ENCODE data around the gene STK11IP. TPM values are rescaled to one million over a fixed set of nuclear protein-coding genes. Genes with fewer than 3 reads are reported as not detected.
A peak's percentile ranks its signal among the peaks of the same experiment; 100 is the strongest.

STK11IP gene
- total and polyA plus RNA-seq, 9 of the 15 experiments (the other 6 are each of a cell fraction or from before 2014, with no cell fraction given): 0.52 to 21.7 (median 5.6) TPM

DNA sequence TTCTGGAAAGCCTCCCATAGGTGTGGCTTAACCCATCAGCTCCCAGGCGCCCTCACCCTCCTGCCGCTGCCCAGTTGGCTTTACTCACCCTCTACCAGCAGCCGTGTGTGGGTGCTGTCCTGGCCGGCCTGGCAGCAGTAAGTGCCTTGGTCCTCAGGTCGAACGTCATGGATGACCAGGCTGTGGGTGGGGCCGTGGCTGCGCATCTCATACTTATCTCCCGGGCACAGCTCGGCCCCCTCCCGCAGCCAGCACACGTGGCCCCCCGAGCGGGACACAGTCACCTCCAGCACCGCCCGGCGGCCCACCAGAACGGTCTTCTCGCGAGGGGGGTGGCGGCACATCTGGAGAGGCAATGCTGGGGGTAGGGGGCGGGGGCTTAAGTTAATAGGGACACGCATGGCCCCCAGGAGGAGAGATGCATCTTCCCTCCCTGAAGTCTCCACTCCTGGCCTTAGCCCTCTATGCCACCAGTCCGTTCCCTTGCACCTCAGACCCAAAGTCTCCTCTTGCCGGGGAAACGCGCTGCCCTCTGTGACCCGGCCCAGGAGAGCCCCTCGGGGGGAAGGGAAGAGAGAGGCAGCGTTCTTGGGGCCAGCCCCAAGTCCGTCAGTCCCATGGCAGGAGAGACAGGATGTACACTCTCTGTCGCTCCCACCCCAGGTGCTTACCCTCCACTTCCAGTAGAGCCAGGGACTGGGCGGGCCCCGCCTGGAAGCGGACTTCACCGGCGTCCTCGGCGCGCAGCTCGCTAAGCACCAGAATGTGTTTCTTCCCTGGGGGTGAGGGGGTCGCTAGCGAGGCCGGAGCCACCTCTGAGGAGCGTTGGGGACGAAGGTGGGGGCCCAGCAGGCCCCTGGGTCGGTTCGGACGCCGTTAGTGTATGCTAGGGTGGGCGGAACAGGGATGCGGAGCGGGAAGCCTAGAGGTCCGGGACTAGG is 45.9 kb upstream of the STK11IP start (continued):
- TF ChIP-seq, protein P1, sequence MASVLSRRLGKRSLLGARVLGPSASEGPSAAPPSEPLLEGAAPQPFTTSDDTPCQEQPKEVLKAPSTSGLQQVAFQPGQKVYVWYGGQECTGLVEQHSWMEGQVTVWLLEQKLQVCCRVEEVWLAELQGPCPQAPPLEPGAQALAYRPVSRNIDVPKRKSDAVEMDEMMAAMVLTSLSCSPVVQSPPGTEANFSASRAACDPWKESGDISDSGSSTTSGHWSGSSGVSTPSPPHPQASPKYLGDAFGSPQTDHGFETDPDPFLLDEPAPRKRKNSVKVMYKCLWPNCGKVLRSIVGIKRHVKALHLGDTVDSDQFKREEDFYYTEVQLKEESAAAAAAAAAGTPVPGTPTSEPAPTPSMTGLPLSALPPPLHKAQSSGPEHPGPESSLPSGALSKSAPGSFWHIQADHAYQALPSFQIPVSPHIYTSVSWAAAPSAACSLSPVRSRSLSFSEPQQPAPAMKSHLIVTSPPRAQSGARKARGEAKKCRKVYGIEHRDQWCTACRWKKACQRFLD (CRISPR knock-in tag; IDR thresholded peaks at IDR 0.05): no peak
- TF ChIP-seq MEF2D (tag; conservative IDR thresholded peaks at IDR 0.05; ENCODE audit: low read depth): no peak
- TF ChIP-seq CXXC5 (CRISPR knock-in tag; IDR thresholded peaks at IDR 0.05): no peak
- peak; percentile 48 for TF ChIP-seq CBFA2T3 (IDR thresholded peaks at IDR 0.05)
- no peak for TF ChIP-seq ZNF354B (CRISPR knock-in tag; IDR thresholded peaks at IDR 0.05)
- TF ChIP-seq, protein P2, sequence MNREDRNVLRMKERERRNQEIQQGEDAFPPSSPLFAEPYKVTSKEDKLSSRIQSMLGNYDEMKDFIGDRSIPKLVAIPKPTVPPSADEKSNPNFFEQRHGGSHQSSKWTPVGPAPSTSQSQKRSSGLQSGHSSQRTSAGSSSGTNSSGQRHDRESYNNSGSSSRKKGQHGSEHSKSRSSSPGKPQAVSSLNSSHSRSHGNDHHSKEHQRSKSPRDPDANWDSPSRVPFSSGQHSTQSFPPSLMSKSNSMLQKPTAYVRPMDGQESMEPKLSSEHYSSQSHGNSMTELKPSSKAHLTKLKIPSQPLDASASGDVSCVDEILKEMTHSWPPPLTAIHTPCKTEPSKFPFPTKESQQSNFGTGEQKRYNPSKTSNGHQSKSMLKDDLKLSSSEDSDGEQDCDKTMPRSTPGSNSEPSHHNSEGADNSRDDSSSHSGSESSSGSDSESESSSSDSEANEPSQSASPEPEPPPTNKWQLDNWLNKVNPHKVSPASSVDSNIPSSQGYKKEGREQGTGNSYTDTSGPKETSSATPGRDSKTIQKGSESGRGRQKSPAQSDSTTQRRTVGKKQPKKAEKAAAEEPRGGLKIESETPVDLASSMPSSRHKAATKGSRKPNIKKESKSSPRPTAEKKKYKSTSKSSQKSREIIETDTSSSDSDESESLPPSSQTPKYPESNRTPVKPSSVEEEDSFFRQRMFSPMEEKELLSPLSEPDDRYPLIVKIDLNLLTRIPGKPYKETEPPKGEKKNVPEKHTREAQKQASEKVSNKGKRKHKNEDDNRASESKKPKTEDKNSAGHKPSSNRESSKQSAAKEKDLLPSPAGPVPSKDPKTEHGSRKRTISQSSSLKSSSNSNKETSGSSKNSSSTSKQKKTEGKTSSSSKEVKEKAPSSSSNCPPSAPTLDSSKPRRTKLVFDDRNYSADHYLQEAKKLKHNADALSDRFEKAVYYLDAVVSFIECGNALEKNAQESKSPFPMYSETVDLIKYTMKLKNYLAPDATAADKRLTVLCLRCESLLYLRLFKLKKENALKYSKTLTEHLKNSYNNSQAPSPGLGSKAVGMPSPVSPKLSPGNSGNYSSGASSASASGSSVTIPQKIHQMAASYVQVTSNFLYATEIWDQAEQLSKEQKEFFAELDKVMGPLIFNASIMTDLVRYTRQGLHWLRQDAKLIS (CRISPR knock-in tag; IDR thresholded peaks at IDR 0.05): no peak
- TF ChIP-seq RHOXF2B (CRISPR knock-in tag; conservative IDR thresholded peaks at IDR 0.05): no peak
- no peak for TF ChIP-seq SOX6 (IDR thresholded peaks at IDR 0.05)
- no peak for TF ChIP-seq FOXK2 (conservative IDR thresholded peaks at IDR 0.05 in 1 of 2, IDR thresholded peaks at IDR 0.05 in 1 of 2; ENCODE audit: low read depth in 2 of 2)
- TF ChIP-seq MCM7 (IDR thresholded peaks at IDR 0.05): no peak
- TF ChIP-seq PML (IDR thresholded peaks at IDR 0.05; ENCODE audit: low read length): no peak
- TF ChIP-seq NEUROD1 (IDR thresholded peaks at IDR 0.05; ENCODE audit: borderline replicate concordance, low read depth, low read length, partially characterized antibody): no peak
- no peak for TF ChIP-seq ZNF217 (CRISPR knock-in tag; IDR thresholded peaks at IDR 0.05)
- TF ChIP-seq SRSF3 (IDR thresholded peaks at IDR 0.05; ENCODE audit: insufficient read depth, low read length): no peak
- TF ChIP-seq, protein P3, sequence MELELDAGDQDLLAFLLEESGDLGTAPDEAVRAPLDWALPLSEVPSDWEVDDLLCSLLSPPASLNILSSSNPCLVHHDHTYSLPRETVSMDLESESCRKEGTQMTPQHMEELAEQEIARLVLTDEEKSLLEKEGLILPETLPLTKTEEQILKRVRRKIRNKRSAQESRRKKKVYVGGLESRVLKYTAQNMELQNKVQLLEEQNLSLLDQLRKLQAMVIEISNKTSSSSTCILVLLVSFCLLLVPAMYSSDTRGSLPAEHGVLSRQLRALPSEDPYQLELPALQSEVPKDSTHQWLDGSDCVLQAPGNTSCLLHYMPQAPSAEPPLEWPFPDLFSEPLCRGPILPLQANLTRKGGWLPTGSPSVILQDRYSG (tag; conservative IDR thresholded peaks at IDR 0.05; ENCODE audit: low read depth): no peak
- TF ChIP-seq, protein P4, sequence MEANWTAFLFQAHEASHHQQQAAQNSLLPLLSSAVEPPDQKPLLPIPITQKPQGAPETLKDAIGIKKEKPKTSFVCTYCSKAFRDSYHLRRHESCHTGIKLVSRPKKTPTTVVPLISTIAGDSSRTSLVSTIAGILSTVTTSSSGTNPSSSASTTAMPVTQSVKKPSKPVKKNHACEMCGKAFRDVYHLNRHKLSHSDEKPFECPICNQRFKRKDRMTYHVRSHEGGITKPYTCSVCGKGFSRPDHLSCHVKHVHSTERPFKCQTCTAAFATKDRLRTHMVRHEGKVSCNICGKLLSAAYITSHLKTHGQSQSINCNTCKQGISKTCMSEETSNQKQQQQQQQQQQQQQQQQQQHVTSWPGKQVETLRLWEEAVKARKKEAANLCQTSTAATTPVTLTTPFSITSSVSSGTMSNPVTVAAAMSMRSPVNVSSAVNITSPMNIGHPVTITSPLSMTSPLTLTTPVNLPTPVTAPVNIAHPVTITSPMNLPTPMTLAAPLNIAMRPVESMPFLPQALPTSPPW (CRISPR knock-in tag; IDR thresholded peaks at IDR 0.05): 0 out of 2 replicates have a peak, but pooled peaks have one; percentile 33
- TF ChIP-seq ZFP36 (IDR thresholded peaks at IDR 0.05; ENCODE audit: low read depth, low read length, partially characterized antibody): no peak
- no peak for TF ChIP-seq ZBTB1 (CRISPR knock-in tag; IDR thresholded peaks at IDR 0.05; ENCODE audit: borderline replicate concordance, low read depth)
- TF ChIP-seq CREB1 (IDR thresholded peaks at IDR 0.05): peak; percentile 51; the same call in 1 of the 2 replicates
- 0 out of 2 replicates have a peak, but pooled peaks have one; percentile 45 for TF ChIP-seq CREB1 (CRISPR knock-in tag; IDR thresholded peaks at IDR 0.05)

Data from K562 (cell line).